MCF 10A (cell line): Measurements from ENCODE around the gene AMPH. TPM values are rescaled to one million over a fixed set of nuclear protein-coding genes. Genes with fewer than 3 reads are reported as not detected.
"Not testable (repeated sequence)": the region's sequence is repeated elsewhere in the genome, so short reads cannot be mapped to it uniquely, and the experiment has no call there.

Source experiments
- BruUV-seq: library from RNA; stranded (reverse); fragments of 400-500 nt; replicated peaks from 2 replicates; lab custom pipeline; 2021; lab: Mats Ljungman, UMichigan
- CTCF ChIA-PET: fragments of 300-600 bp; sonication (Branson Sonifier 250); formaldehyde crosslinking; extraction: SDS; loops from one replicate; lab custom pipeline; 2021; ENCODE audit warnings: antibody characterized with exemption, inconsistent platforms; lab: Yijun Ruan, JAX
- POLR2A ChIA-PET: fragments of 300-600, 350-650 bp; sonication (Branson Sonifier 250); formaldehyde crosslinking; extraction: SDS; loops from one replicate; lab custom pipeline; 2020; ENCODE audit warnings: antibody characterized with exemption, inconsistent platforms; lab: Yijun Ruan, JAX
- DNase-seq: peaks from one replicate; pipeline ENCODE4 v3.0.0-alpha.2; 2018; ENCODE audit not compliant: unreplicated experiment
- H3K27ac Mint-ChIP-seq: one replicate; pipeline ENCODE4 v1.8.0; 2022; ENCODE audit warnings: mild to moderate bottlenecking, low read depth, mixed read lengths; ENCODE audit not compliant: unreplicated experiment
- H3K27me3 Mint-ChIP-seq: one replicate; pipeline ENCODE4 v1.8.0; 2022; ENCODE audit warnings: mixed read lengths; ENCODE audit not compliant: insufficient read depth, unreplicated experiment
- H3K36me3 Mint-ChIP-seq: one replicate; pipeline ENCODE4 v1.8.0; 2022; ENCODE audit warnings: mild to moderate bottlenecking, moderate library complexity, mixed read lengths; ENCODE audit not compliant: insufficient read depth, unreplicated experiment
- H3K4me1 Mint-ChIP-seq: one replicate; pipeline ENCODE4 v1.8.0; 2022; ENCODE audit warnings: mixed read lengths; ENCODE audit not compliant: insufficient read depth, unreplicated experiment
- H3K4me3 Mint-ChIP-seq: one replicate; pipeline ENCODE4 v1.8.0; 2022; ENCODE audit warnings: mild to moderate bottlenecking, moderate library complexity, mixed read lengths; ENCODE audit not compliant: unreplicated experiment
- H3K9me3 Mint-ChIP-seq: one replicate; pipeline ENCODE4 v1.8.0; 2022; ENCODE audit warnings: mixed read lengths; ENCODE audit not compliant: unreplicated experiment
- intact Hi-C: fragments of 100-400 bp; cut with micrococcal nuclease; formaldehyde crosslinking; loops from 2 replicates; pipeline ENCODE4 v1.14.1; 2022
- total RNA-seq: library from RNA; stranded (reverse); gene quantifications from 2 replicates; pipeline ENCODE4 v1.2.3, GENCODE V29; 2022
- TF ChIP-seq, protein P1 (sequence below): fragments of 200-600 bp; IDR thresholded peaks from one replicate; pipeline ENCODE4 v1.8.0; 2022; ENCODE audit warnings: antibody characterized with exemption, mild to moderate bottlenecking; ENCODE audit not compliant: unreplicated experiment

The AMPH gene
- total RNA-seq, 1 experiment from 2014 or later, result 0.63 TPM

DNA sequence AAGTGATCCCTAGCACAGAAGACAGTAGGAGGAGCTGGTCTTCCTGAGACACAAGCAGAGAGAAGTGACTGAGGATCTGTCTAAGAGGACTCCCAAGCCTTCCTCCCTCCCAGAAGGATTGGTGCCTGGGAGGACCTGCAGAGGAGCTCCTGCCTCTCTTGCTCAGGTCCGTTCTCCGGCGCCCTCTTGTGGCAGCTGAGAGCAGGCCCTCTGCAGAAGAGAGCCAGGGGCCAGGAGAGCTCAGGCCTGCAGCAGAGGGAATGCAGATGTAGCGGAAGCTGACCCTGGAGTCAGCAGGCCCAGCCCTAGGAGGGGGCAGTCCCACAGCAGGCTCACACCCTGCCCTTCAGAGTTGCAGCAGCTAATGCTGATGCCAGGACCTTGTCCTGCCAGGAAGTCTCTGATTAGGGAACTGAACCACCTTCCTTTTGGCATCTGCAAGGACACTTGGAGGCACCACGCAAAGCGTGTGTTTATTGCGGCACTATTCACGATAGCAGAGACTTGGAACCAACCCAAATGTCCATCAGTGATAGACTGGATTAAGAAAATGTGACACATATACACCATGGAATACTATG lies 276.8 kb downstream of the AMPH start:
- H3K27ac Mint-ChIP-seq, BruUV-seq, H3K27me3 Mint-ChIP-seq, POLR2A ChIA-PET, H3K36me3 Mint-ChIP-seq, H3K4me1 Mint-ChIP-seq, H3K4me3 Mint-ChIP-seq, H3K9me3 Mint-ChIP-seq, intact Hi-C loops: not testable (repeated sequence)
- DNase-seq, result peak; percentile 43
- TF ChIP-seq, protein P1, sequence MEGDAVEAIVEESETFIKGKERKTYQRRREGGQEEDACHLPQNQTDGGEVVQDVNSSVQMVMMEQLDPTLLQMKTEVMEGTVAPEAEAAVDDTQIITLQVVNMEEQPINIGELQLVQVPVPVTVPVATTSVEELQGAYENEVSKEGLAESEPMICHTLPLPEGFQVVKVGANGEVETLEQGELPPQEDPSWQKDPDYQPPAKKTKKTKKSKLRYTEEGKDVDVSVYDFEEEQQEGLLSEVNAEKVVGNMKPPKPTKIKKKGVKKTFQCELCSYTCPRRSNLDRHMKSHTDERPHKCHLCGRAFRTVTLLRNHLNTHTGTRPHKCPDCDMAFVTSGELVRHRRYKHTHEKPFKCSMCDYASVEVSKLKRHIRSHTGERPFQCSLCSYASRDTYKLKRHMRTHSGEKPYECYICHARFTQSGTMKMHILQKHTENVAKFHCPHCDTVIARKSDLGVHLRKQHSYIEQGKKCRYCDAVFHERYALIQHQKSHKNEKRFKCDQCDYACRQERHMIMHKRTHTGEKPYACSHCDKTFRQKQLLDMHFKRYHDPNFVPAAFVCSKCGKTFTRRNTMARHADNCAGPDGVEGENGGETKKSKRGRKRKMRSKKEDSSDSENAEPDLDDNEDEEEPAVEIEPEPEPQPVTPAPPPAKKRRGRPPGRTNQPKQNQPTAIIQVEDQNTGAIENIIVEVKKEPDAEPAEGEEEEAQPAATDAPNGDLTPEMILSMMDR, result peak; percentile 26
- CTCF ChIA-PET, result interaction anchor here (0.6 to 1.5 kb wide), 5 partner anchors 9 to 1185 kb away, joined by 3 to 11 read pairs (median 3); no protein-coding TSS in a partner anchor

DNA sequence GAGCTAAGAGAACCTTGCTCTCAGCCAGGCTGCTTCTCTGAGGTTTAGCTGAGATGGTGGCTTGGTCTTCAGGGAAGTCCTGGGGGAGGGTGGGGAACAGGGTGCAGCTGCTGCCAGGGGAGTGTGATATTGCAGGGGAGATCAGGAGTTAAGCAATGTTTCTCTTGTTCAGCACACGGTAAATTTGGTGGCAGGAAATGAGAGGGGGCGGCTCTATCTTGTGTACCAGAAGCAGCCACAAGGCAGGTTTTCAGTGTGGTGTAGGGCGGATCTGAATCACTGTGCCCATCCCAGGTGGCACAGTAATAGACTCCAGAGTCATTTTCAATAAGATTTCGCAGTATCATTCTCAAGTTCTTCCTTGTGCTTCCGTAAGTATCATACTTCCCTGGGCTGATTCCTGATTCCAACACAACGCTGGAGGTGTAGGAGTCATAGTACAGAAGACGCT lies 277.7 kb downstream of the AMPH start:
- H3K9me3 Mint-ChIP-seq, intact Hi-C loops, H3K4me1 Mint-ChIP-seq, DNase-seq, BruUV-seq, H3K4me3 Mint-ChIP-seq, H3K36me3 Mint-ChIP-seq, H3K27me3 Mint-ChIP-seq, H3K27ac Mint-ChIP-seq, POLR2A ChIA-PET: not testable (repeated sequence)
- CTCF ChIA-PET, result interaction anchor here (0.7 to 1.5 kb wide), 2 partner anchors 16 to 217 kb away, joined by 3 to 11 read pairs; no protein-coding TSS in a partner anchor

DNA sequence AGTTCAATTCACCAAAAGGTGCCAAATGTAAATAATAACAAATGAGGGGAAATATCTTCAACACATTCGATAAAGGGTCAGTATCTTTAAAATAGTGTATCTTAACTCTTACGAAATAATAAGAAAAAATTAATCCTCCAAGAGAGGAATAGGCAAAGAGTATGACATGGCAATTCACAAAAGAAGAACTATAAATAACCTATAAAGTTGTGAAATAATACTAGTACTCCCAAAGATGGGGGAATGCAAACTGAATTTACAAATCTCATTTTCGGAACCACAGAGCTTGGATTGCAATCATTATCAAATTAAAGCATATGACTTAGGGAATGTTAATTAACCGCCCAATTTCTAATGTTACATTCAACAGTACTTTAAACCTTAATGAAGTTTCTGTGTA lies 279.6 kb downstream of the AMPH start:
- CTCF ChIA-PET, result interaction anchor here (3.0 kb wide), 1 partner anchor 18 kb away, joined by 11 read pairs; no protein-coding TSS in a partner anchor
- Mint-ChIP-seq H3K4me1 (no peaks in the 10 kb centered on the region), H3K27me3 (no peaks in the 10 kb centered on the region), H3K4me3 (no peak overlapping the region), H3K36me3 (no peaks in the 10 kb centered on the region), H3K9me3 (no peaks in the 10 kb centered on the region), H3K27ac (no peak overlapping the region)
- no peak for DNase-seq
- no TSS peak for BruUV-seq
- POLR2A ChIA-PET, result interaction anchor here (0.7 kb wide), 1 partner anchor 12 kb away, joined by 3 read pairs; no protein-coding TSS in a partner anchor
- TF ChIP-seq, protein P1, result no peak
- intact Hi-C loops, result no loop called here

DNA sequence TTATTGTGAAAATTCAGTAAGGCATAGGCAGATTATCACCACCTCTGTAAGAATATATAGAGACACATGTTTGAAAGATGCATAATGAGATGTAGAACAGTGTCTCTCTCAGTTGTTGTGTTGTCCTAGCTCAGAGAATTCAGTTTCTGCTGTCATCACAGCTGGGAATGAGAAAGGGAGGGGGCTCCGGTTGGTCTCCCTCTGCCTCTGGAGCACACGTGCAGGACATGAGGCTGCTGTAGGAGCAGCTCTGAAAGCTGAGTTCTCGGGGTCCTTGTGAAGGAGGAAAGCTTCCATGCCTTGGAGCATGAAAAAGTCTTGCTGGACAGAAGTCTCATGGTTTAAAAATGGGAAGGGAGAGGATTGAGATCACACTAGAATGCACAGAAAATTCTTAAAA lies 280.4 kb downstream of the AMPH start:
- intact Hi-C loops, BruUV-seq, H3K4me3 Mint-ChIP-seq, H3K9me3 Mint-ChIP-seq, POLR2A ChIA-PET, H3K27ac Mint-ChIP-seq, H3K36me3 Mint-ChIP-seq, DNase-seq, H3K27me3 Mint-ChIP-seq, H3K4me1 Mint-ChIP-seq: not testable (repeated sequence)
- CTCF ChIA-PET, result interaction anchor here (3.0 kb wide), 1 partner anchor 19 kb away, joined by 11 read pairs; no protein-coding TSS in a partner anchor

- BruUV-seq, H3K9me3 Mint-ChIP-seq, H3K36me3 Mint-ChIP-seq, H3K27me3 Mint-ChIP-seq, H3K4me1 Mint-ChIP-seq, intact Hi-C loops, POLR2A ChIA-PET, H3K4me3 Mint-ChIP-seq, DNase-seq, H3K27ac Mint-ChIP-seq: not testable (repeated sequence)
- CTCF ChIA-PET, result interaction anchor here (0.7 to 3.0 kb wide), 2 partner anchors 20 to 695 kb away, joined by 3 to 11 read pairs; no protein-coding TSS in a partner anchor
Measured at GRCh38 chr7:38349869-38350583, 281.1 kb downstream of the AMPH start.

GRCh38 chr7:38349126-38349795 lies 281.9 kb downstream of the AMPH start:
- H3K27ac Mint-ChIP-seq, H3K9me3 Mint-ChIP-seq, H3K4me1 Mint-ChIP-seq, BruUV-seq, H3K27me3 Mint-ChIP-seq, H3K4me3 Mint-ChIP-seq, DNase-seq, H3K36me3 Mint-ChIP-seq, intact Hi-C loops, POLR2A ChIA-PET: not testable (repeated sequence)
- CTCF ChIA-PET, result interaction anchor here (0.7 kb wide), 1 partner anchor 694 kb away, joined by 3 read pairs; no protein-coding TSS in a partner anchor
